Neuronal stem cell (in vitro differentiated cells): ENCODE data around the gene CDC20.

Experiments
- DNase-seq: peaks from one replicate; pipeline ENCODE4 v3.0.0-alpha.2; 2013; ENCODE audit warnings: low spot score
- H2AFZ ChIP-seq: one replicate; pipeline ENCODE4 v1.6.1; 2013; ENCODE audit warnings: mild to moderate bottlenecking, low read length, inconsistent platforms
- H2AK5ac ChIP-seq: 2 replicates; pipeline ENCODE4 v1.6.1; 2013; ENCODE audit warnings: low read depth, mild to moderate bottlenecking, inconsistent platforms, low read length, moderate library complexity, mixed read lengths
- H2BK120ac ChIP-seq: 2 replicates; pipeline ENCODE4 v1.6.1; 2013; ENCODE audit warnings: low read depth, mild to moderate bottlenecking, inconsistent platforms, low read length, moderate library complexity, mixed read lengths
- H2BK12ac ChIP-seq: one replicate; pipeline ENCODE4 v1.6.1; 2013; ENCODE audit warnings: low read length, inconsistent platforms
- H2BK15ac ChIP-seq: 2 replicates; pipeline ENCODE4 v1.6.1; 2013; ENCODE audit warnings: mild to moderate bottlenecking, low read length, inconsistent platforms, mixed read lengths
- H2BK5ac ChIP-seq: one replicate; pipeline ENCODE4 v1.6.1; 2013; ENCODE audit warnings: inconsistent platforms, mild to moderate bottlenecking, low read length, moderate library complexity
- H3K14ac ChIP-seq: one replicate; pipeline ENCODE4 v1.6.1; 2013; ENCODE audit warnings: low read length, inconsistent platforms
- H3K18ac ChIP-seq: 2 replicates; pipeline ENCODE4 v1.6.1; 2013; ENCODE audit warnings: low read length, inconsistent platforms
- H3K23ac ChIP-seq: 2 replicates; pipeline ENCODE4 v1.6.1; 2013; ENCODE audit warnings: low read depth, mild to moderate bottlenecking, mixed read lengths, low read length, inconsistent platforms; ENCODE audit not compliant: poor library complexity
- H3K27ac ChIP-seq: replicated peaks from 3 replicates; pipeline ENCODE4 v1.5.1; 2013; ENCODE audit warnings: low read length, inconsistent platforms
- H3K27me3 ChIP-seq, 3 experiments: 2 replicates each; pipeline ENCODE4 v1.6.1; 2013; ENCODE audit warnings: low read length in 3 of 3, mild to moderate bottlenecking in 2 of 3, inconsistent platforms in 1 of 3, low read depth in 1 of 3, mixed read lengths in 1 of 3, moderate library complexity in 1 of 3; ENCODE audit not compliant: control insufficient read depth in 3 of 3, insufficient read depth in 3 of 3
- H3K36me3 ChIP-seq, 2 donors: replicated peaks in 1 of 2; 2 replicates each; pipeline ENCODE4 v1.6.1; 2013; ENCODE audit warnings: low read length in 2 of 2; ENCODE audit not compliant: control insufficient read depth in 2 of 2, insufficient read depth in 2 of 2
- H3K4ac ChIP-seq: 2 replicates; pipeline ENCODE4 v1.6.1; 2013; ENCODE audit warnings: inconsistent platforms, mild to moderate bottlenecking, low read length, moderate library complexity
- H3K4me1 ChIP-seq, 2 donors: 1 replicate in 1 of 2; 2 replicates in 1 of 2; pipeline ENCODE4 v1.6.1; 2013; ENCODE audit warnings: low read length in 2 of 2, low read depth in 1 of 2; ENCODE audit not compliant: control insufficient read depth in 2 of 2, insufficient read depth in 1 of 2
- H3K4me2 ChIP-seq: one replicate; pipeline ENCODE4 v1.6.1; 2013; ENCODE audit warnings: mild to moderate bottlenecking, low read length, inconsistent platforms; ENCODE audit not compliant: insufficient read depth, poor library complexity, severe bottlenecking
- H3K4me3 ChIP-seq, 2 donors: 2 replicates each; pipeline ENCODE4 v1.5.1; 2013; ENCODE audit warnings: low read length in 2 of 2, mild to moderate bottlenecking in 2 of 2, inconsistent platforms in 1 of 2, moderate library complexity in 1 of 2
- H3K79me1 ChIP-seq: one replicate; pipeline ENCODE4 v1.6.1; 2013; ENCODE audit warnings: low read depth, mild to moderate bottlenecking, inconsistent platforms, low read length, moderate library complexity
- H3K9ac ChIP-seq: one replicate; pipeline ENCODE4 v1.6.1; 2013; ENCODE audit warnings: mild to moderate bottlenecking, low read depth, low read length, inconsistent platforms; ENCODE audit not compliant: poor library complexity
- H3K9me3 ChIP-seq, 2 donors: replicated peaks in 1 of 2; 2 replicates each; pipeline versions ENCODE3 to v1.6.1; 2013; ENCODE audit warnings: low read length in 2 of 2, mild to moderate bottlenecking in 2 of 2, inconsistent platforms in 1 of 2, low read depth in 1 of 2, mixed read lengths in 1 of 2, moderate library complexity in 1 of 2; ENCODE audit not compliant: control insufficient read depth in 2 of 2, insufficient read depth in 1 of 2
- H4K8ac ChIP-seq: one replicate; pipeline ENCODE4 v1.6.1; 2013; ENCODE audit warnings: low read depth, mild to moderate bottlenecking, inconsistent platforms, low read length, moderate library complexity
- H4K91ac ChIP-seq: one replicate; pipeline ENCODE4 v1.6.1; 2013; ENCODE audit warnings: low read length, low read depth, mild to moderate bottlenecking, inconsistent platforms; ENCODE audit not compliant: poor library complexity
- WGBS, 2 donors: extraction: QIAGEN DNeasy Blood & Tissue Kit; methylation state at CpG; one replicate each; pipeline ENCODE4 v1.1.7; 2013; ENCODE audit warnings: missing lambda C conversion rate in 2 of 2, mixed read lengths in 1 of 2; ENCODE audit not compliant: insufficient read length in 2 of 2, insufficient replicate concordance in 1 of 2; ENCODE audit errors: extremely low coverage in 2 of 2; 5-methylcytosine and 5-hydroxymethylcytosine counted together

The CDC20 gene

GRCh38 chr1:43324810-43325209 is 34.0 kb upstream of the CDC20 start:
- H2BK5ac ChIP-seq = no peak overlapping the region
- no peaks in the 10 kb centered on the region for H3K36me3 ChIP-seq
- no CpG with 5 or more reads among the region's 1 CpG for WGBS, 2 donors
- DNase-seq = no peak
- H3K14ac ChIP-seq = no peak overlapping the region
- H3K79me1 ChIP-seq = no peaks in the 10 kb centered on the region
- H2AK5ac ChIP-seq = no peak overlapping the region
- H3K23ac ChIP-seq = no peak overlapping the region
- H3K4ac ChIP-seq = no peak overlapping the region
- H2BK12ac ChIP-seq = no peak overlapping the region
- H3K9me3 ChIP-seq = peaks cover 3 to 6% of the 10 kb centered on the region in 2 donors
- H3K18ac ChIP-seq = no peak overlapping the region
- H2AFZ ChIP-seq = no peak overlapping the region
- H3K4me2 ChIP-seq = no peak overlapping the region
- H4K91ac ChIP-seq = no peak overlapping the region
- no peak overlapping the region for H4K8ac ChIP-seq
- no peaks in the 10 kb centered on the region for H3K27me3 ChIP-seq
- no peak overlapping the region for H2BK120ac ChIP-seq
- H3K27ac ChIP-seq = no peak overlapping the region
- H3K9ac ChIP-seq = no peak overlapping the region
- no peaks in the 10 kb centered on the region for H3K4me1 ChIP-seq
- H2BK15ac ChIP-seq = no peak overlapping the region
- no peak overlapping the region for H3K4me3 ChIP-seq

- DNase-seq = no peak
- H2BK15ac ChIP-seq = no peak overlapping the region
- H3K4me1 ChIP-seq = peaks cover 0 to 3% of the 10 kb centered on the region in 2 donors
- H3K79me1 ChIP-seq = no peaks in the 10 kb centered on the region
- no peak overlapping the region for H3K4ac ChIP-seq
- H2BK120ac ChIP-seq = no peak overlapping the region
- H3K9ac ChIP-seq = no peak overlapping the region
- no peak overlapping the region for H3K18ac ChIP-seq
- H4K91ac ChIP-seq = no peak overlapping the region
- peaks cover 3 to 6% of the 10 kb centered on the region in 2 donors for H3K9me3 ChIP-seq
- H3K14ac ChIP-seq = no peak overlapping the region
- H3K4me3 ChIP-seq = no peak overlapping the region
- no peak overlapping the region for H4K8ac ChIP-seq
- H3K27me3 ChIP-seq = no peaks in the 10 kb centered on the region
- H3K4me2 ChIP-seq = no peak overlapping the region
- H2BK5ac ChIP-seq = no peak overlapping the region
- no peak overlapping the region for H2BK12ac ChIP-seq
- no peak overlapping the region for H2AK5ac ChIP-seq
- H3K36me3 ChIP-seq = no peaks in the 10 kb centered on the region
- no peak overlapping the region for H3K23ac ChIP-seq
- H3K27ac ChIP-seq = no peak overlapping the region
- H2AFZ ChIP-seq = no peak overlapping the region
Measured at GRCh38 chr1:43325381-43325780, 33.4 kb upstream of the CDC20 start.

GRCh38 chr1:43327549-43328292 is 31.1 kb upstream of the CDC20 start:
- H3K18ac ChIP-seq = no peak overlapping the region
- no peak overlapping the region for H2BK15ac ChIP-seq
- no peak overlapping the region for H3K4me2 ChIP-seq
- no peak overlapping the region for H3K9ac ChIP-seq
- no peak overlapping the region for H2AK5ac ChIP-seq
- H3K9me3 ChIP-seq = peaks cover 3 to 6% of the 10 kb centered on the region in 2 donors
- no peak overlapping the region for H2BK12ac ChIP-seq
- H3K4me3 ChIP-seq = no peak overlapping the region
- H3K27ac ChIP-seq = no peak overlapping the region
- H3K14ac ChIP-seq = no peak overlapping the region
- no peak for DNase-seq
- no CpG with 5 or more reads among the region's 1 CpG for WGBS, 2 donors
- no peak overlapping the region for H3K23ac ChIP-seq
- no peak overlapping the region for H3K4ac ChIP-seq
- H3K4me1 ChIP-seq = peaks cover 0 to 3% of the 10 kb centered on the region in 2 donors
- H4K8ac ChIP-seq = no peak overlapping the region
- no peaks in the 10 kb centered on the region for H3K36me3 ChIP-seq
- no peak overlapping the region for H4K91ac ChIP-seq
- H2AFZ ChIP-seq = no peak overlapping the region
- no peaks in the 10 kb centered on the region for H3K27me3 ChIP-seq
- H3K79me1 ChIP-seq = no peaks in the 10 kb centered on the region
- no peak overlapping the region for H2BK5ac ChIP-seq
- H2BK120ac ChIP-seq = no peak overlapping the region

- H3K27ac ChIP-seq = no peak overlapping the region
- no peak overlapping the region for H3K4me2 ChIP-seq
- no peak for DNase-seq
Measured at GRCh38 chr1:43329995-43330751, 28.6 kb upstream of the CDC20 start.

More at GRCh38 chr1:43329995-43330751, 28.6 kb upstream of the CDC20 start:
- H3K9ac ChIP-seq = no peak overlapping the region
- no CpG with 5 or more reads among the region's 6 CpGs for WGBS, 2 donors
- H3K36me3 ChIP-seq = no peaks in the 10 kb centered on the region
- H2AFZ ChIP-seq = peak overlapping the region; percentile 57
- H3K4me3 ChIP-seq = no peak overlapping the region
- no peak overlapping the region for H3K18ac ChIP-seq
- no peak overlapping the region for H2BK15ac ChIP-seq
- no peak overlapping the region for H2AK5ac ChIP-seq
- peaks cover 2 to 6% of the 10 kb centered on the region in 2 donors for H3K9me3 ChIP-seq
- no peak overlapping the region for H2BK120ac ChIP-seq
- no peaks in the 10 kb centered on the region for H3K79me1 ChIP-seq
- no peaks in the 10 kb centered on the region for H3K27me3 ChIP-seq
- H3K23ac ChIP-seq = no peak overlapping the region
- H2BK5ac ChIP-seq = no peak overlapping the region
- no peak overlapping the region for H2BK12ac ChIP-seq
- no peak overlapping the region for H3K4ac ChIP-seq
- H4K91ac ChIP-seq = no peak overlapping the region
- H3K14ac ChIP-seq = no peak overlapping the region
- peak overlapping the region; percentile 26 for H4K8ac ChIP-seq
- peaks cover 0 to 3% of the 10 kb centered on the region in 2 donors for H3K4me1 ChIP-seq
